GM12891 (cell line): ENCODE measurements around the gene MKNK2.

Experiments used
- PAX5 ChIP-seq: IDR thresholded peaks from 2 replicates; pipeline ENCODE4 v1.6.1; 2011; ENCODE audit warnings: low read length, moderate library complexity, mild to moderate bottlenecking; ENCODE audit not compliant: insufficient read depth, severe bottlenecking
- POLR2A ChIP-seq: IDR thresholded peaks from 2 replicates; pipeline ENCODE4 v1.6.1; 2011; ENCODE audit warnings: low read depth, low read length, control low read depth
- POLR2AphosphoS5 ChIP-seq: IDR thresholded peaks from 2 replicates; pipeline ENCODE4 v1.6.1; 2011; ENCODE audit warnings: low read depth, low read length, control low read depth
- POU2F2 ChIP-seq: IDR thresholded peaks from 2 replicates; pipeline ENCODE4 v1.6.1; 2011; ENCODE audit warnings: low read depth, mild to moderate bottlenecking, control low read depth, low read length, moderate library complexity
- SPI1 ChIP-seq: IDR thresholded peaks from 2 replicates; pipeline ENCODE4 v1.6.1; 2011; ENCODE audit warnings: low read depth, low read length, control low read depth
- TAF1 ChIP-seq: IDR thresholded peaks from 2 replicates; pipeline ENCODE4 v1.6.1; 2011; ENCODE audit warnings: low read depth, low read length, control low read depth

GRCh38 chr19:2056837-2057192 is 5.8 kb upstream of the MKNK2 start:
- TF ChIP-seq POLR2AphosphoS5, result no peak
- TF ChIP-seq POU2F2, result no peak
- TF ChIP-seq POLR2A, result no peak
- no peak for TF ChIP-seq PAX5
- no peak for TF ChIP-seq TAF1
- TF ChIP-seq SPI1, result no peak
